Activated CD4-positive, alpha-beta T cell treated with anti-CD3 and anti-CD28 coated beads, Interleukin-2, Interleukin-4, amounts not matched to agents 100 ng/mL and 50 ng/mL, durations not matched to agents 16 hours and 8 hours (primary cell): ENCODE data around the gene UQCRFS1.
"Not testable (repeated sequence)": the region's sequence is repeated elsewhere in the genome, so short reads cannot be mapped to it uniquely, and the experiment has no call there.

ENCODE experiments used
- DNase-seq: peaks from one replicate; pipeline ENCODE4 v3.0.0-alpha.2; 2020; ENCODE audit warnings: low spot score

UQCRFS1 gene

DNA sequence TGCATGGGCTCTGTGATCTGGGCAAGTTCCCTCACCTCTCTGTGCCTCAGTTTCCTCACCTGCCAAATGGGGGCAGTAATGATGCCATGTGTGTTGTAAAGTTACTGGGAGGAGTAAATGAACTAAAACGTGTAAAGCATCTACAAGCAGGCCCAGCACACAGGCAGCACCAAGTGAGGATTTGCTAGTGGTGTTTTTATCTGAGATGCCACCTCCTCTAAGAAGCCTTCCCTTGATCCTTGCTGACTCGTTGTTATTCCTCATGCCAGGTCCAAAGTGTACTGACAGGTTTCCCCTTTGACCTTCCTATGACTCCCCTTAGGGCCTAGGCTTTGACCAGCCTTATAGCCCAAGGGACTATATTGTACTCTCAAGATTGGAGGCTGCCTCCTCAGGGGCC, 1.5 kb upstream of the UQCRFS1 start:
- no peak for DNase-seq

DNA sequence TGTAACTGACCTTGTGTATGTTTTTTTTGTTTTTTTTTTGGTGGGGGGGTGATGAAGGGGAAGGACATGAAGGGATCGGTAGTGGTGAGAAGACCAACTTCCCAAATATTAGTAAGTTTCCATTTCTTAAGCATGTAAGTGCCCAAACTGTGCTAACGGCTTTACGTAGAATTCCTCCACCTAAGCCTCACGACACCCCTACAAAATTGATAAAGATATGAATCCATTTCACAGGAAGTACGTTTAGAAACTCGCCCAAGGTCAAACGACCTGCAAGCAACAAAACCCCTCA, 649 bp downstream of the UQCRFS1 start:
- DNase-seq: no peak

DNA sequence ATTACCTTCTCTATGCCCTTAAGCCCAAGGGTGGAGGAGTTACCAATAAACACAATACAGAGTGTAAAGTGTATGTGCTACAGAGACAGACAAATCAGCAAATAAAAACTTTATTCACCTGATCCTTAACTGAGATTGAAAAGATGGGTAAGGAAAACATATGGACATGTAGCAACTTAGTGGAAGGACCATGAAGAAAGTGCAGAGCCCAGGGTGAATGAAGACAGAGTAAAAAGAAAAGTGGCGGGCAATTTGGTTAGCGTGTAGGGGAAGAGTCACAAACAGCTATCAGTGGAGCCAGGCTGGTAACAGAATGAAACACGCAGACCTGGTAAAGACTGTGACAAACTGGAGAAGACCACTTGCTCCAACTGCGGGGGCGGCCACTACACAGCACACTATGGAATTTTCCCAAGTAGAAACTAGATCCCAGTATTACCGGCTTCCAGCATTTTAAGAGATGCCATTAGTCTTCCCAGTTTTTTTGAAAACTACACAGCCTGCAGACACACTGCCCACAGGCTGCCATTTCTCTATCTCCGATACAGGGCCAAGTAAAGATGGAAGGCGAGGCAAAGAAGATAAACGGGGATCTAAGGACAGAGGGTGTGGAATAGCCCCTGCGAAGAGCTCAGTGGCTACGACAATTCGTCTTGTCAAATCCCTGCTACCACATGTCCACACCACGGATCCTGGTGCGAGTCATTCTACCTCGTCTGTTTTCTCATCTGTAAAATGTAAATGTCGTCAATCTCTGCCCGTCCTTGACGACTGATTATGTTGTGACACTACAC, 1.2 kb downstream of the UQCRFS1 start:
- no peak for DNase-seq

DNA sequence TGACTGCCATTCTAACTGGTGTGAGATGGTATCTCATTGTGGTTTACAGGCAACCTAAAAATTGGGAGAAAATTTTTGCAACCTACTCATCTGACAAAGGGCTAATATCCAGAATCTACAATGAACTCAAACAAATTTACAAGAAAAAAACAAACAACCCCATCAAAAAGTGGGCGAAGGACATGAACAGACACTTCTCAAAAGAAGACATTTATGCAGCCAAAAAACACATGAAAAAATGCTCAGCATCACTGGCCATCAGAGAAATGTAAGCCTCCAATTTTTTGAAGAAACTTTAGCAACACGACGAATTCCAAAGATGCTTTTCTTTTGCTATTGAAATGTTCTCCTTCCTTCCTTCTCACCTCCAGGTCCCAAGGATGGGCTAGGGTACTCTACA, 1.9 kb downstream of the UQCRFS1 start:
- not testable (repeated sequence) for DNase-seq

DNA sequence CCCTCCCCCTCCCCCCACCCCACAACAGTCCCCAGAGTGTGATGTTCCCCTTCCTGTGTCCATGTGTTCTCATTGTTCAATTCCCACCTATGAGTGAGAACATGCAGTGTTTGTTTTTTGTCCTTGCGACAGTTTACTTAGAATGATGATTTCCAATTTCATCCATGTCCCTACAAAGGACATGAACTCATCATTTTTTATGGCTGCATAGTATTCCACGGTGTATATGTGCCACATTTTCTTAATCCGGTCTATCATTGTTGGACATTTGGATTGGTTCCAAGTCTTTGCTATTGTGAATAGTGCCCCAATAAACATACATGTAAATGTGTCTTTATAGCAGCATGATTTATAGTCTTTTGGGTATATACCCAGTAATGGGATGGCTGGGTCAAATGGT, 2.4 kb downstream of the UQCRFS1 start:
- DNase-seq: not testable (repeated sequence)

DNA sequence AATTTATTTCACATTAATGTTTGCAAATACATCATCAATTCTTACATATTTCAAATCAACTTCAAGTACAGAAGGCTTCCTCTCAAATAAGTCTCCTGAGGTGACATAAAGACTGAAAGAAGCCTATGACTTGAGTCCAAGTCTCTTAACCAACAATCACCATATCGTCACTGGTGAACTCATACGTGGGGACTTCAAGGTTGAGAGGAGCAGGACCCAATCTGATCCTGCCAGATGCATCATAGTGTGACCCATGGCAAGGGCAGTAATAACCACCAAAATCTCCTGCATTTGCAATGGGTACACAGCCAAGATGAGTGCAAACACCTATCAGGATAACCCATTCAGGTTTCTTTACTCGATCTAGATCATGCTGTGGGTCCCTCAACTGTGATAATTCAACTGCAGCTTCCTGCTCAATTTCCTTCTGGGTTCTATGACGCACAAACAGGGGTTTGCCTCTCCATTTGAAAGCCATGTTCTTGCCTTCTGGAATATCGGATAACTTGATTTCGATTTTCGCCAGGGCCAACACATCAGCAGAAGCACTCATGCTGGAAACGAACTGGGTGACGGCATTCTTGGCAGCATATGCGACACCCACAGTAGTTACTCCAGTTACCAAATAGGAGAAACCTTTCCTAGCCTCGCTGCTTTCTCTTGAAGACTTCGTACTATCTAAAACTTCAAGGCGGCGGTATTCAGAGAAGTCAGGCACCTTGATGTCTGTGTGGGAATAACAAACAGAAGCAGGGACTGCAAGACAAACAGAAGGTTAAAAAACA, 5.4 kb downstream of the UQCRFS1 start:
- DNase-seq: not testable (repeated sequence)

DNA sequence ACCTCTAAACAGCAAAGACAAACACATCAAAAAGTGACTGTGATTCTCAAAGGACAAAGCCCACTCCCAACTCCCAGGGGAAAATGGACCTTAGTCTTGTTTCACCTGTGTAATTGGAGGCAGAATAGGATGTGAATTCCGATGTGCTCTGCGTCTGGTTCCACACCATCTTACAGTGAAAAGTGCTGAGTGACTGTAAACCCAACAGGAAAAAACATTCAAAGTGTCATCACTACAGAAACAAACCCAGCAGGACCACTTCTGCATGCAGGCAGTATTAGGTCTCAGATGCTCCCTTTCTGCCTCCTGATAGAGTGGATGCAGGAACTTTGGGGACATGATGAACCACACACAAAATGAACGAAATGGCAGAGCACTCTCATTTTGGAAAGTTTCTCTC, 6.5 kb downstream of the UQCRFS1 start:
- no peak for DNase-seq

DNA sequence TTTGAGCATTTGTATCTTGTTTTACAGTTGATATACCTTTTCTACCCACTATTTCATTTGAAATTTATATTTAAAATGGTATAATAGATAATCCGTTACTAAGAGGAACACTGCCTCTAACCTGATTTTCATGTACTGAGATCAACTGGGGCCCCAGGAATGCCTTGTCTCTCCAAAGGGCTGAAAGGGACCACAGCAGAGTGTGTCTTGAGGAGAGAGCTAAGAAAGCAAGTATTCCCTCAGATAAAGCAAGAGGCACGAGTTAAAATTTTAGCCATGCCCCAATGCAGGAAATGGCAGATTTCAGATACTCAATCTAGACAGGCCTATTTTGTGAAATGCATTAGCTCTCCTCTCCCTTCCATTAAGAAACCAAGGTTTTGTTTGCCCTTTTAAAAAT, 10.7 kb downstream of the UQCRFS1 start:
- no peak for DNase-seq

DNA sequence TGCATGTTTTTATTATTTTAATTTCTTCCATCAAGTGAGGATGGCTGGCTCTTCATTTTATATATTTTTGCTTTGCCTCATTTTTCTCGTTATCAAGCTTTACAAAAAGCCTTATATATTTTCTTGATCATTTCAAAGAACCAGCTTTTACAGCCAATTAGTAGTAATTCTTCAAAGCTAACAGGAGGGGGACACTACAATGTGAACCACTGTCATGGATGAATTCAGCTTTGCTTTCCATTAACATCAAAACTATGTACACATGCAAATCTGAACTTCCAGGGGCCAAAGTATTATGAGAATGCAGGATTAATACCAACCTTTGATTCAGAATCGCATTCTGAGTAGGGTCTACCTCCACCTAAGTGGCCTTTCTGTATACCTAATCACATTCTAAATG, 11.1 kb downstream of the UQCRFS1 start:
- DNase-seq: no peak

DNA sequence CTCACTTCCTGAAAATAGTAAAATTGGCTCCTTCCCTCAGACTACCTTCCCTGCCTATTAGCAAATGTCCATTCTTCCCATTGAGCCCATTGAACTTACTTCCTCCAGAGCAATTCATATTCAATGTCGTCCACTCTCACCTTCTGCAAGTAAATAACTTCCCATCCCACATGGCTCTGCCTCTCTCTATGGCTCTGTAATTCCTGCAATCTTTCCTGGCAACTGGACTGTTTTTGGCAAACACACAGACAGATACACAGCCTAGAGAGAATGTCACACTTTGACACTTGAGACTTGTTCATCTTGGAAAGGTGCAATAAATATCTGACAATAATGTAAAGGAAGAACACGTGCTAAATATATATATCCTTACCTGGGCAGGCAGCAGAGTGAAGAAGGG, 18.3 kb downstream of the UQCRFS1 start:
- no peak for DNase-seq

DNA sequence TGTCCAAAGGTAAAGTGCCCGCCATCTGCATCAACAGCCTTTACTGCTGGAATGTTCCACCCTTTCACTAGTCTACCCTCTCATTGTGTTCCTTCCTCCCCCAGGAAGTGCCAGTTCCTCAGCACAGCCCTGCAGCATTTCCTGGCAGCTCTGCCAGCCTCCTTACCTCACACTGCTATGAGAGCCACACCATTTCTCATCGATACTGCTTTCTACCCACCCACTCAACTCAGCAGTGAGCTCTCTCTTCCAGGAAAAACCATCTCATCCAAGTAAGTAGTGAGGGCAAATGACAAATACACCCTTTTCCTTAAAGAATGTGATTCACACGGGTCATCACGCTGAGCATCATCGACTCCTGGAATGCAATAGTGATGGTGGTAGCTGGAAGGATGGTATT, 19.8 kb downstream of the UQCRFS1 start:
- DNase-seq: no peak

DNA sequence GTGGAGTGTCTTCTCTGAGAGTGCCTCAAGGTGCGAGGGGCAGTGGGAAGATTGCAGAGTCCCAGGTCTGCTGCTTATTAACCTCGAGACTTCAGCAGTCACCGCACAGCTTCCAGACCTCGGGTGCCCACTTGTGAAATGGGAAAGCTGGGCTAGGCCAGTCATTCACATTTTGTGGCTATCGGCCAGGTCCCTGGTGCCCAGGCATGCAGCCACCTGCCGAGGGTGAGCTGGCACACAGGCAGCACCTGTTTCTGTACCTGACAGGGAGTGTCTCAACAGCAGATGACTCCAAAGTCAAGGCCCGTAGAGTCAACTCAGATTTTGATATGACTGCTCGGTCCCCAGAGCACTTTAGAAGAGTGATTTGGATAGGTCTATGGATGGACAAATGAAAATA, 21.9 kb downstream of the UQCRFS1 start:
- no peak for DNase-seq

DNA sequence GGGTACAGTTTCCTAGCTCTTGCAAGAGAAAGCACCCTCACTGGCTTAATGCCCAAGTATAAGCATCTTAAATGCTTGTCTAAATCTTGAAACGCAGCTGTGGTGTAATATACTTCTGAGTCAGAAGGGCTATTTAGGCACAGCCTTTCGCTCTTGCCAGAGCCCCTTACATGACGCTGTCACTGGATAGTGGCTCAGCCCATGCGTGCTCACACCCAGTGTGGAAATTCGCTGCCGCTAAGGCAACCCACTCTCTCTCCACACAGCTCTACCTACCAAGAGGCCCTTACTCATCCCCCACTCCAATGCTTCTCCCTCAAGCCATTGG, 24.0 kb downstream of the UQCRFS1 start:
- DNase-seq: no peak

DNA sequence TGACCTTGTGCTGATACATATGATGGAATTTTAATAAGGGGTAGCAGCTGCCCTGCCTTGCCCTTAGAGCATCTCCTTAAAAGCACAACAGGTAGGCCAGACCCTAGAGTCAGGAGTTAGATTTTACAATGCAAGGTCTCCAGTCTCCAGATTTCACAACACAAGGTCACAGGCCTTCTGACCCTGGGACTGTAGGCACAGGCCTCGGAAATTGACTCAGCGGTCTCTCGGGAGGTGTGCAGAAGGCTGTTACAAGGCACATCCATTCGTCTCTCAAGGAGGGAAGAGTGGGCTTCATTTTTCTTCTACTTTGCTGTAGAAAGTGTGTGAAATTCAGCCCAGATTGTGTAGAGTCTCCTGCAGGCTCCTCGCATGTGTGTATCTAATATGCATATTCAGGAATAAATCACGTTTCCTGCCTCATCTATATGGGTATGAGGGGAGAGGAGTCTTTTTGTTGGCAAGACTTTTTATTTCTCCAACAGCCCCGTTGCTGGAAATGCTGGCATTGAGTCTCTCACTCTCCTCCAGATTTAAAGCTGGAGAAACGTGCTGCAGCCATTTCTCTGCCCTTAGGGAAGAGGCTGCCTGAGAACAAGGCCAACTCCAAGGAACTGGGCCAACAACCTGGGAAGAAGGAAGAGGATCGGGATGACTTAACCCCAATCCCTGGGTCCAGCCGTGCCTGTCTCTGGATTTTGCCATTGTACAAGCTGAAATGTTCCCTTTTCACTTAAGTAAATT, 24.5 kb downstream of the UQCRFS1 start:
- no peak for DNase-seq

DNA sequence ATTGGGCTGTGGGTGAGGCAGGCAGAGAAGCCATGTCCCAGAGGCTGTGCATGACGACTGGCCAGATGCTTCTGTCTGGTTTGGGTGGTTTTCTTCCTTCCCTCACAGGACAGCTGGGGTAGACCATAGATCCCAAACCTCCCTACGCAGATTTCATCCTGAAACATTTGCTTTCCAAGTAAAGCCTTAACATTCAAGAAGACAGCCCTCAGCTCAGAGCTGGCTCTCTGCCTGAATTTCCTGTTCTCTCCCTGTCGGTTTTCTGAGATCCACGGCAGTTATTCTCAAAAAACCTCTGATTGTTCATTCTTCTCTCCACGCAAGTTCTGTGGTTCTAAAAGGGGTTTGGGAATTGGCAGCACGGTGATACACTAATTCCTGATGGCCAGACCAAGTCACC, 25.3 kb downstream of the UQCRFS1 start:
- no peak for DNase-seq

DNA sequence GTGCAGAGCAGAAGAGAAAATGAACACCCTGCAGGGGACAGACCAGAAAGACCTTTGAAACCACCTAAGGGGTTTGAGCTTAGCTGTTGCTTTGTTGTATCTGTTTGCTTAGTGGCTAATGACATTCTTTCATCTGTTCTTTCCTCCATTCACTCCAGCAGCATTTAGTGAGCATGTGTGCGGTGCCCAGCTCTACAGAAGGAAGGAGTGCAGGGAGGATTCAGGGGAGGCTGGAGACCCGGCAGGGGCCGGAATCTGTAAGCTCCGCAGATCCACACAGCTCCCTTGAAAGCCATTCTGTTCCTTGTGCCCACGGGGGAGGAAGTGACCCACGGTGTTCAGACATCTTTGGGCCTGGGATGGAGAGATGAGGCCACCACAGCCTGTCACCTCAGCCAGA, 27.5 kb downstream of the UQCRFS1 start:
- no peak for DNase-seq

DNA sequence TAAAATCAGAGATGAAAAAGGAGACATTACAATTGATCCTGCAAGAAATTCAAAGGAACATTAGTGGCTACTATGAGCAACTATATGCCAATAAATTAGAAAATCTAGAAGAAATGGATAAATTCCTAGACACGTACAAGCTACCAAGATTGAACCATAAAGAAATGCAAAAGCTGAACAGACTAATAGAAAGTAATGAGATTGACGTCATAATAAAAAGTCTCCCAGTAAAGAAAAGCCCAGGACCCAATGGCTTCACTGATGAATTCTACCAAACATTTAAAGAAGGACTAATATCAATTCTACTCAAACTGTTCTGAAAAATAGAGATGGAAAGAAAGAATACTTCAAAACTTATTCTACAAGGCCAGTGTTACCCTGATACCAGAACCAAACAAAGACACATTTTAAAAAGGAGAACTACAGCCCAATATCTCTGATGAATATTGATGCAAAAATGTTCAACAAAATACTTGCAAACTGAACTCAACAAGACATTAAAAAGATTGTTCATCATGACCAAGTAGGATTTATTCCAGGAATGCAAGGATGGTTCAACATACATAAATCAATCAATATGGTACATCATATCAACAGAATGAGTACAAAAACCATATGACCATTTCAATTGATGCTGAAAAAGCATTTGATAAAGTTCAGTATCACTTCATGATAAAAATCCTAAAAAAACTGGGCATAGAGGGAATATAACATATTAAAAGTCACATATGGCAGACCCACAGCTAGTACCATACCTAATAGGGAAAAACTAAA, 35.8 kb downstream of the UQCRFS1 start:
- DNase-seq: no peak

DNA sequence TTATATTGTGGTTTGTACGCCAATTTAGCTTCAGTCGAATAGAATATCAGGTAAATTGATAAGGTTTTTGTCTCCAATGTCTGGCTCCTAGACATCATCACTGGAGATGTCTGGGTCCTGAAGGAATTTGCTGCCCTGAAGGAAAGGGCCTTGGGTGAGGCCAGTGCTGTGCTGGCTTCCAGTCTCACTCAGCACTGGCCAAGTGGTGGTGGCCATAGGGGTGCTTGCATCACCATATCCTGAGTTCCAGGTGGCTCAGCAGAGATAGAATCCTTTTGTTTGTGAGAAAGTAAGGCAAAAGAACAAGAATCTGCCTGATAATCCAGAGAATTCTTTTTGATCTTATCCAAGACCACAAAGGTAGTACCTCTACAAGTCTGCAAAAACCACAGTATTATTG, 39.1 kb downstream of the UQCRFS1 start:
- DNase-seq: no peak

DNA sequence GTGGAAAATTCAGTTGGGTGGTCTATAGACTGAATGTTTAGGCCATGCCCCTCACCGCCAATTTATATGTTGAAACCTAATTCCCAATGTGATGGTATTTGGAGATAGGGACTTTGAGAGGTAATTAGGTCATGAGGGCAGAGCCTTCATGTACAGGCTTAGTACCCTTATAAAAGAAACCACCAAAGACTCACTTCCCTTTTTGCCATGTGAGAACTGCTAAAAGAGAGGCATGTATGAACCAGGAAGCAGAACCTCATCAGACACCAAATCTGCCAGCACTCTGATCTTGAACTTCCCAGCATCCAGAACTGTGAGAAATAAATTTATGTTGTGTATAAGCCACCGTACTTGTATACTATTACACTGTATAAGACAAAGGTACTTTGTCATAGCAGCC, 40.6 kb downstream of the UQCRFS1 start:
- no peak for DNase-seq

DNA sequence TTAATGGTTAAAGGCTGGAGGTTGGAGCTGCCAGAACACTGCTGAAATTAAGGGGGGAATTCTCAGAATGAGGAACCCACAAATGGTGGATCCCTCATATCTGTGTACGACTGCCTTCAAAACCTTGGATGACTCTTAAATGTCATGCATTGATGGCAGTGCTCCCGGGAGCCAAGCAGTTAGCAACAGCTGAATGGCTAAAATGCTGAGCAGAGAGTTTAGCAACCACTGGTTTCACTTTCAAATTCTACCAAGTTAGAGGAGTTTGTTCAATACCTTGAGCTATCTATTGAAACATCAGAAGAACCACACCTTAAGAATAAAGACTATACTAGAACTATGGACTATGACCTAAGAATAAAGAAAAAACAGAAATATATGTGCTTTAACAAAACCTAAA, 41.4 kb downstream of the UQCRFS1 start:
- DNase-seq: no peak

DNA sequence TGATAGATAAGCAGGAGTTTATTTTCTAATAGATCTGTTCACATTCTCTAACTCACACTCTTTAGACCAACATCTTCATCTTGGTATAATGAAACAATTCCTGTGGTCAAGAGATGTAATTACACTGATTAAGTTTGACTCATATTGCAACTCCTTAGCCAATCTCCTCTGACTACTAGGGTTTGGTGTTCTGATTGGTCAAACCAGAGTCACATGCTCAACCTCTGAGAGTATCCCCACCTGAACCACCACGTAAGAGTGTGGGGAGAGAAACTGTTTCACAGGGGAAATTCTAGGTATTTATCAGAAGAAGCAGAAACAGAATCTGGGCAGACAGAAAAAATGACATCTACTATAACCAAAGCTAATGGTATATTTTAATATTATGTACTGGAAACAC, 42.4 kb downstream of the UQCRFS1 start:
- no peak for DNase-seq

DNA sequence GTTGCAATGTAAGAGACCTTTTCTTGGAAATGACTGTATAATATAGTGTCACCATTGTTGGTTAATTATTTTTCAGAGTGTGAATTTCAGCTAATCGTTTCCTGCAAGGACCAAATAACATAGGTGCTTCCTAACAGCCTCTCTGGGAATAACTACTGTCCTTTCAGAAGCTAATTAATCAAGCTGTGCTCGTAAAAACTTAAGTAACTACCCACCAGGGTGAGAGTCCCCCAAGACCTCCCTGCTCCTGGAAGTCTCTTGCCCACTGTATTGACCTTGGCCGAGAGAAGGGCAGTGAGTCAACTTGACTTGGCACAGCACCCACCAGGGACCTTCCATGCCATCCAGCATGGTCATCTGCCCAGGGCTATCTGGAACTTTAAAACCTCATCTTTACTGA, 50.3 kb downstream of the UQCRFS1 start:
- DNase-seq: no peak

DNA sequence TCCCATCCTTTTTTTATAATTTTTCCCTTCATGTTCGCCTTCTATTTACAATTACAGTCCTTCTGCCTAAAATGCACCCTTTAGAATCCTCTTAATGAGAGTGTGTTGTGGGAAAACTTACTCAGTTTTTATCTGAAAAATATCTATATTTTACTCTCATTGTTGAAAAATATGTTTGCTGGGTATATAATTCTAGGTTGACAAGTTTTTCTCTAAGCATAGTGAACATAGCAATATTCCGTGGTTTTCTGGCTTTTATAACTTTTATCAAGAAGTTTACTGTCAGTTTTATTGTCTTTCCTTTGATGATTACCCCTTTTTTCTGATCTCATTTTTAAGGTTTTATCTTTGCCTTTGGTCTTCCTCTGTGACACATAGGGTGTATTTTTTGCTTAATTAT, 57.3 kb downstream of the UQCRFS1 start:
- no peak for DNase-seq
